Upper lobe of left lung (tissue), 6 donors: ENCODE measurements around the gene ZNF329. TPM values are rescaled to one million over a fixed set of nuclear protein-coding genes. Genes with fewer than 3 reads are reported as not detected.

Source experiments
- ATAC-seq, 2 donors: fragments of 200-7000 bp; cut with Tn5 transposase; one replicate each; pipeline ENCODE4 v1.9.1; 2022; ENCODE audit warnings: mild to moderate bottlenecking in 2 of 2, moderate library complexity in 2 of 2; ENCODE audit not compliant: low FRiP score in 2 of 2
- DNase-seq, 2 donors: peaks; one replicate each; pipeline ENCODE4 v3.0.0-alpha.2; 2019 to 2020
- H3K27ac ChIP-seq, 4 donors: fragments of 200-600 bp; sonication (generic); one replicate each; pipeline ENCODE4 v1.5.1; 2016 to 2019
- H3K27me3 ChIP-seq, 4 donors: fragments of 200-600 bp; sonication (generic); one replicate each; pipeline ENCODE4 v1.5.1; 2017 to 2019
- H3K36me3 ChIP-seq, 4 donors: fragments of 200-600 bp; sonication (generic); one replicate each; pipeline ENCODE4 v1.5.1; 2016 to 2019
- H3K4me1 ChIP-seq, 4 donors: fragments of 200-600 bp; sonication (generic); one replicate each; pipeline ENCODE4 v1.5.1; 2018 to 2019
- H3K4me3 ChIP-seq, 4 donors: fragments of 200-600 bp; sonication (generic); one replicate each; pipeline ENCODE4 v1.5.1; 2017 to 2019; ENCODE audit warnings: mild to moderate bottlenecking in 2 of 4, moderate library complexity in 1 of 4
- H3K9me3 ChIP-seq, 4 donors: fragments of 200-600 bp; sonication (generic); one replicate each; pipeline ENCODE4 v1.5.1; 2018 to 2019
- CTCF ChIP-seq, 6 experiments: fragments of 450-650 bp in 4 of 6; fragments of 200-600 bp in 2 of 6; sonication (generic) in 2 of 6; IDR thresholded peaks; one replicate each; pipeline ENCODE4 v1.5.1; 2016 to 2019; ENCODE audit warnings: antibody characterized with exemption in 6 of 6
- EP300 ChIP-seq, 4 donors: sonication (generic); formaldehyde crosslinking; IDR thresholded peaks; one replicate each; pipeline ENCODE4 v1.5.1; 2017; ENCODE audit warnings: antibody characterized with exemption in 4 of 4, control low read depth in 2 of 4
- POLR2A ChIP-seq, 4 donors: fragments of 450-650 bp; IDR thresholded peaks; one replicate each; pipeline ENCODE4 v1.5.1; 2016 to 2017; ENCODE audit warnings: antibody characterized with exemption in 4 of 4, mild to moderate bottlenecking in 2 of 4
- POLR2AphosphoS5 ChIP-seq, 2 donors: sonication (generic); formaldehyde crosslinking; IDR thresholded peaks; one replicate each; pipeline ENCODE4 v1.5.1; 2017; ENCODE audit warnings: antibody characterized with exemption in 2 of 2
- WGBS, 2 donors: methylation state at CpG; one replicate each; pipeline ENCODE4 v1.1.5; 2017 to 2018; 5-methylcytosine and 5-hydroxymethylcytosine counted together
- total RNA-seq, 6 donors: library from RNA; depleted of rRNA in 4 of 6; stranded (reverse); fragments of >200 nt in 4 of 6; gene quantifications; one replicate each; pipeline versions ENCODE4 v1.1.0 to v1.2.1, GENCODE V29; 2016 to 2021
- donor health status: DM: no; HTN: no; CAD: no; lungs with moderate emphysema.
- donor health status: DM: no; HTN: yes; CAD: no; lungs with severe emphysema.

Gene ZNF329
- total RNA-seq, 6 donors from 2014 or later = 4.9 to 18.4 (median 7.1) TPM

GRCh38 chr19:58123354-58123753, 27.2 kb downstream of the ZNF329 start:
- 69% methylated on average over 5 of the region's 5 CpGs; no CpG with 5 or more reads in 1 of the 2 donors for WGBS, 2 donors

GRCh38 chr19:58118979-58119733, 31.4 kb downstream of the ZNF329 start:
- peaks cover 74 to 97% (median 93%) of the 10 kb centered on the region in 4 donors for H3K9me3 ChIP-seq
- no peaks in the 10 kb centered on the region for H3K27me3 ChIP-seq
- ATAC-seq (no peak), DNase-seq (no peak)
- 76 to 80% methylated on average over 5 of the region's 5 CpGs for WGBS, 2 donors
- no peaks in the 10 kb centered on the region for H3K4me1 ChIP-seq
- no peaks in the 10 kb centered on the region for H3K36me3 ChIP-seq
- no peak for TF ChIP-seq EP300 (IDR thresholded peaks at IDR 0.05)
- no peak overlapping the region for H3K27ac ChIP-seq
- H3K4me3 ChIP-seq = no peak overlapping the region

More at GRCh38 chr19:58123354-58123753, 27.2 kb downstream of the ZNF329 start:
- Histone ChIP-seq H3K27ac (no peak overlapping the region), H3K9me3 (peaks cover 86 to 99% (median 96%) of the 10 kb centered on the region in 4 donors), H3K4me3 (no peak overlapping the region), H3K36me3 (peaks cover under 1 to 18% (median 14%) of the 10 kb centered on the region in 4 donors), H3K27me3 (no peaks in the 10 kb centered on the region), H3K4me1 (no peaks in the 10 kb centered on the region)
- DNase-seq = no peak
- ATAC-seq = no peak
- TF ChIP-seq CTCF (IDR thresholded peaks at IDR 0.05) (no peak), POLR2AphosphoS5 (IDR thresholded peaks at IDR 0.05) (no peak), POLR2A (IDR thresholded peaks at IDR 0.05) (no peak)

DNA sequence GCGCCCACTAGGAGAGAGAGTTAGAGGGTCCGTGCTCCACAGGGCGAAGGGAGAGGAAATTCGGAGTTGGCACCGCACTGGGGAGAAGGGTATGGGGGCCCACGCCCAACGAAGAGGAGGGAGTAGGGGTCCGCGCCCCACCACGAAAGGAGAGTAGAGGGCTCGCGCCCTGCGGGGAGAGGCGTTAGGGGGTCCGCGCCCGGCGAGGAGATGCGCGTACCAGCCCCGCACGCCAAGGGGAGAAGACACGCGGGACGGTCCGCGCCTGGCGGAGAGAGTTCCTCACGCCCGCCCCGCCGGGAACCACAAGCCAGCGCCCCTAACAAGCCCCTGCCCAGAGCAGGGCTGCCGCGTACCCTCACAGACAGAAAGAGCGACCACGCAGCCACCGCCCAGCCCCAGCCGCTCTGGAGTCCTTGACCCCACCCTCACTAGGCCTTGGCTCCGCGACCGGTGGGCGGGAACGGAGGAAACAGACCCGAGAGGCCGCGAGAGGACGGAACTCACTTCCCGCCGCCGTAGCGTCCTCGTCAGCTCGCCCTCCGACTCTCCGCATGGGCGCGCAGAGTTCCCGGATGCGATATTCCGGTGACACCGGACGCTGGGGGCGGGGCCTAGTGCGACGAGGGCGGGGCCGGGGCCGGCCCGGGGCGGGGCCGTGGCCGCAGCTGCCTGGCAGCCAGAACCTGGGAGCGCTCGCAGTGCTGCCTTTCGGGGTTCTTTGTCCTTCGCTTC, 32.6 kb downstream of the ZNF329 start:
- peaks cover 65 to 97% (median 94%) of the 10 kb centered on the region in 4 donors for H3K9me3 ChIP-seq
- H3K36me3 ChIP-seq = no peaks in the 10 kb centered on the region
- no peak overlapping the region for H3K4me3 ChIP-seq
- H3K27me3 ChIP-seq = no peaks in the 10 kb centered on the region
- H3K27ac ChIP-seq = no peak overlapping the region
- peak in 1 of 2 donors; percentile 19 for ATAC-seq
- TF ChIP-seq EP300 (IDR thresholded peaks at IDR 0.05) (no peak), POLR2AphosphoS5 (IDR thresholded peaks at IDR 0.05) (no peak), CTCF (IDR thresholded peaks at IDR 0.05) (no peak), POLR2A (IDR thresholded peaks at IDR 0.05) (no peak)
- 6 to 13% methylated on average over 18 to 67 of the region's 77 CpGs for WGBS, 2 donors
- peak in 1 of 2 donors; percentile 49 for DNase-seq
- H3K4me1 ChIP-seq = no peaks in the 10 kb centered on the region

DNA sequence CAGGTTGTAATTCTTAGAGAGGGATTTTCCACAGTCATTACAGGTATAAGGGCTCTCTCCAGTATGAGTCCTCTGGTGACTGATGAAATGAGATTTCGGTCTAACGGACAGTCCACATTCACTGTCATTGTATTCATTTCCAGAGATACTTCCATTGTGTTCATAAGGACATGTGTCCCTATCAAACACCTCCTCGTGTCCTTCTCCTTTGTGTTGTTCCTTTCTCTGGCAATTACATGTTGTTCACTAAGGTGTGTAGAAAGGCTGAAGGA, 42.1 kb downstream of the ZNF329 start:
- Histone ChIP-seq H3K4me1 (no peaks in the 10 kb centered on the region), H3K4me3 (no peak overlapping the region), H3K36me3 (no peaks in the 10 kb centered on the region), H3K27ac (no peak overlapping the region), H3K9me3 (peaks cover 55 to 98% (median 91%) of the 10 kb centered on the region in 4 donors), H3K27me3 (no peaks in the 10 kb centered on the region)
- ATAC-seq = no peak
- WGBS, 2 donors = 84 to 88% methylated on average over 3 of the region's 3 CpGs
- TF ChIP-seq EP300 (IDR thresholded peaks at IDR 0.05) (no peak), CTCF (IDR thresholded peaks at IDR 0.05) (no peak), POLR2AphosphoS5 (IDR thresholded peaks at IDR 0.05) (no peak), POLR2A (IDR thresholded peaks at IDR 0.05) (no peak)
- DNase-seq = no peak

GRCh38 chr19:58107778-58108545, 42.6 kb downstream of the ZNF329 start:
- ATAC-seq (no peak), DNase-seq (no peak)
- TF ChIP-seq POLR2A (IDR thresholded peaks at IDR 0.05) (no peak), POLR2AphosphoS5 (IDR thresholded peaks at IDR 0.05) (no peak), EP300 (IDR thresholded peaks at IDR 0.05) (no peak), CTCF (IDR thresholded peaks at IDR 0.05) (no peak)
- Histone ChIP-seq H3K36me3 (no peaks in the 10 kb centered on the region), H3K9me3 (peaks cover 55 to 98% (median 91%) of the 10 kb centered on the region in 4 donors), H3K27ac (no peak overlapping the region), H3K4me3 (no peak overlapping the region), H3K27me3 (no peaks in the 10 kb centered on the region), H3K4me1 (no peaks in the 10 kb centered on the region)
- 87 to 88% methylated on average over 7 of the region's 7 CpGs for WGBS, 2 donors
